Measurements from ENCODE around the gene NR2C2AP. TPM values are rescaled to one million over a fixed set of nuclear protein-coding genes. Genes with fewer than 3 reads are reported as not detected.

NR2C2AP gene
- total and polyA plus RNA-seq, 2 donors (not counting 1 experiment from before 2014, with no cell fraction given): 3.3 to 4.6 TPM

DNA sequence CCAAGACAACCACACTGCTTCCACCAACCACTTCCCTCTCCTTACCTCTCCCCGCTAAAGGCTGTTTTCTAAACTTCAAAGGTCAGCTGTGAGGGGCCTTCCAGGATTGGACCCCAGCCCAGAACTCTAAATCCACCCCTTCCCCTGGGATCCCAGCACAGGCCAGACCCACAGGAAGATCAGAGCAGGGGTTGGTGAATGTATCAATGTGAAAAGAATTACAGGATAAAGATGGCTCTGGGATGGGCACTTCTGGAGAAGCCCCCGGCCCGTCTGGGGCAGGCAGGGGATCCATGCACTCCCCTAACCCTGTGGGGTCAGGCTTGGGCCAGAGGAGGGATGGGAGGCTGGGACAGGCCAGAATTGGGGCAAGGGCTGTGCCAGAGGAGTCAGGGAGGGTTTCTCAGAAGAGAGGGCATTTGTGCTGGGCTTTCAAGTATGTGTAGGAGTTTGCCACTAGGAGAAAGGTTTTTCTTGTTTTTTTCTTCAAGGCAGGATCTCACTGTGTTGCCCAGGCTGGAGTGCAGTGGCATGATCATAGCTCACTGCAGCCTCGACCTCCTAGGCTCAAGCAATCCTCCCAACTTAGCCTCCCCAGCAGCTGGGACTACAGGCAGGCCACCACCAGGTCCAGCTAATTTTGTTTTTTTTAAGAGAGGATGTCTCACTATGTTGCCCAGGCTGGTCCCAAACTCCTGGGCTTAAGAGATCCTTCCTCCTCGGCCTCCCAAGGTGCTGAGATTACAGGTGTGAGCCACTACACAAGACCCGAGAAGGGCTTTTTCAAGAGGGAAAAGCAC is 32.1 kb downstream of the NR2C2AP start:
- H3K79me2 ChIP-seq (ENCODE audit: control insufficient read depth, insufficient read depth, low read length): no peaks in the 10 kb centered on the region
- no peaks in the 10 kb centered on the region for H3K27me3 ChIP-seq (ENCODE audit: control insufficient read depth, insufficient read depth, low read length)
- no peak overlapping the region for H2AFZ ChIP-seq (ENCODE audit: low read length)
- no peaks in the 10 kb centered on the region for H3K36me3 ChIP-seq (ENCODE audit: control insufficient read depth, insufficient read depth, low read length)
- H3K9ac ChIP-seq (ENCODE audit: insufficient read depth, low read length): no peak overlapping the region
- no peaks in the 10 kb centered on the region for H3K9me3 ChIP-seq (ENCODE audit: control insufficient read depth, insufficient read depth, low read depth, low read length)
- no peaks in the 10 kb centered on the region for H4K20me1 ChIP-seq (ENCODE audit: control insufficient read depth, extremely low read depth, insufficient read depth, low read length)
- TF ChIP-seq CTCF (conservative IDR thresholded peaks at IDR 0.05 in 1 of 2, IDR thresholded peaks at IDR 0.05 in 1 of 2; ENCODE audit: low read depth in 1 of 2, low read length in 2 of 2) (no peak), EZH2 (IDR thresholded peaks at IDR 0.05; ENCODE audit: low read length, missing control alignments) (no peak)
- peaks cover 3% of the 10 kb centered on the region for H3K4me1 ChIP-seq (ENCODE audit: control insufficient read depth, extremely low read depth, insufficient read depth, low read length)
- DNase-seq (ENCODE audit: low read depth in 2 of 2): peak in 1 of 2 donors; percentile 11
- H3K27ac ChIP-seq (ENCODE audit: insufficient read depth, low read length): no peak overlapping the region
- H3K4me2 ChIP-seq (ENCODE audit: extremely low read depth, insufficient read depth, low read length): no peak overlapping the region
- H3K4me3 ChIP-seq (replicated peaks in 1 of 4; ENCODE audit: control extremely low read depth in 1 of 4, insufficient read depth in 1 of 4, low read depth in 3 of 4, low read length in 4 of 4): no peak overlapping the region

DNA sequence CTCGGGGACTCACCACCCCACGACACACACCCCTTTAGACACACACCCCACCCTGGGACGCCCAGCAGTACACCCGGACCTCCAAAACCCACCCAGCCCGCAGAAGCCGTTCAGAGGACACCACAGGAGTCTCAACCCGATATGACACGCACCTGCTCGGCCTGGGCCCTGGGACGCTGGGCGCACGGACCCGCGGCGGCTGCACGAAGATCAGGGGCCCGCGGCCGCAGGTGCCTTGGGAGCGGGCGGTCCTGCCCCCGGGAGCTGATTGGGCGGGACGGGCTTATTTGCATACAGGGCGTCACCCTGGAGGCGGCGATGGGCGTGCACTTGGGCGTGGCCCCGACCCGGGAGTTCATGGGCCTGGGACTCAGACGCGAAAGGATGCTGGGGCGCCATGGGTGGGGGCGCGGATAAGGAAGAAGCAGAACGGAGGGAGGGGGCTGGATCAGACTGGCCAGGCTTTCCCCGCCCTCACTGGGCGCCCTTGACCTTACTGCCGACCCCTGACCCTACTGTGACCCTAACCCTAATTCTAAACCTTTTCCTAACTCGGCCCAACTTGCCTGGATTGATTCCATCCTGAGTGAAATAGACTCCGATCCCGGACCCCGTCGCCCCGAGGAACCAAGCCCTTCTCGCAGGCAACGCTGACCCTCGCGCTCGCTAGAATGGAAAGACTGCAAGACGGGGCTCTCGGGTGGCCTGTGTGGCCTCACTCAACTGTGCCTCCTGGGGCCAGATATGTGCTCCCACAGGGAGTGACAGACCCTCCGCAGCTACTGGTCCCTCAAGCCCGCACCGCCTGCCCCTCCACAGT is 33.0 kb downstream of the NR2C2AP start, which contains the start of gene MEF2B:
Gene MEF2B, minus strand, starts transcription at position 211 of the 820 bp plus-strand sequence. CDS start 19,528 bp downstream, outside the sequence.
- Histone ChIP-seq H3K9ac (ENCODE audit: insufficient read depth, low read length) (no peak within 1 kb of the TSS), H3K9me3 (ENCODE audit: control insufficient read depth, insufficient read depth, low read depth, low read length) (no peaks in the 10 kb centered on the region), H3K27ac (ENCODE audit: insufficient read depth, low read length) (no peak within 1 kb of the TSS), H3K36me3 (ENCODE audit: control insufficient read depth, insufficient read depth, low read length) (no peaks in the 10 kb centered on the region), H4K20me1 (ENCODE audit: control insufficient read depth, extremely low read depth, insufficient read depth, low read length) (no peaks in the 10 kb centered on the region), H3K79me2 (ENCODE audit: control insufficient read depth, insufficient read depth, low read length) (no peaks in the 10 kb centered on the region), H3K27me3 (ENCODE audit: control insufficient read depth, insufficient read depth, low read length) (no peaks in the 10 kb centered on the region), H2AFZ (ENCODE audit: low read length) (no peak within 1 kb of the TSS), H3K4me3 (replicated peaks in 1 of 4; ENCODE audit: control extremely low read depth in 1 of 4, insufficient read depth in 1 of 4, low read depth in 3 of 4, low read length in 4 of 4) (peak within 1 kb of the TSS in 1 of 4 experiments; percentile 34), H3K4me1 (ENCODE audit: control insufficient read depth, extremely low read depth, insufficient read depth, low read length) (peaks cover 3% of the 10 kb centered on the region), H3K4me2 (ENCODE audit: extremely low read depth, insufficient read depth, low read length) (peak within 1 kb of the TSS; percentile 35)
- peak; percentile 55 to 59 for DNase-seq (ENCODE audit: low read depth in 2 of 2)
- TF ChIP-seq CTCF (conservative IDR thresholded peaks at IDR 0.05 in 1 of 2, IDR thresholded peaks at IDR 0.05 in 1 of 2; ENCODE audit: low read depth in 1 of 2, low read length in 2 of 2): no peak
- TF ChIP-seq EZH2 (IDR thresholded peaks at IDR 0.05; ENCODE audit: low read length, missing control alignments): no peak
